ENCODE measurements around the gene MAPK9. TPM values are rescaled to one million over a fixed set of nuclear protein-coding genes. Genes with fewer than 3 reads are reported as not detected.

Gene MAPK9
- total RNA-seq, 1 experiment from 2014 or later, result 44.1 TPM

- no peak overlapping the region for H3K27ac ChIP-seq (ENCODE audit: low read length)
- TF ChIP-seq TCF7L2 (IDR thresholded peaks at IDR 0.05; ENCODE audit: low read depth, low read length), result no peak
- no peak for TF ChIP-seq SIN3A (IDR thresholded peaks at IDR 0.05; ENCODE audit: borderline replicate concordance, insufficient read depth, low read depth, low read length)
- TF ChIP-seq REST (IDR thresholded peaks at IDR 0.05; ENCODE audit: insufficient read depth in 1 of 2, low read depth in 2 of 2, low read length in 1 of 2), result no peak
- TF ChIP-seq CTCF (IDR thresholded peaks at IDR 0.05), result no peak
- no peak for TF ChIP-seq POLR2AphosphoS5 (IDR thresholded peaks at IDR 0.05; ENCODE audit: low read depth, low read length)
- H3K4me3 ChIP-seq (ENCODE audit: low read depth in 2 of 2, low read length in 2 of 2), result no peak overlapping the region
- ATAC-seq (no peak), DNase-seq (ENCODE audit: low read depth, low spot score) (no peak)
- POLR2A ChIA-PET, result no interaction called here
- H3K36me3 ChIP-seq (ENCODE audit: control insufficient read depth, insufficient read depth, low read length), result peaks cover 2% of the 10 kb centered on the region; the same call in 1 of the 2 replicates
- no peaks in the 10 kb centered on the region for H3K4me1 ChIP-seq (ENCODE audit: control insufficient read depth, insufficient read depth, low read length)
- CTCF ChIA-PET, result no interaction called here
- H3K9me3 ChIP-seq (ENCODE audit: control insufficient read depth, insufficient read depth, low read depth, low read length), result no peaks in the 10 kb centered on the region
- no TSS peak for BruUV-seq (replicated peaks)
- H3K27me3 ChIP-seq (ENCODE audit: control insufficient read depth, insufficient read depth, low read length), result no peaks in the 10 kb centered on the region
- intact Hi-C loops (cut with micrococcal nuclease; ENCODE audit: unreplicated experiment), result no loop called here
- in situ Hi-C loops (cut with HindIII; ENCODE audit: low pct_unique_long_range_greater_than_20kb, low sequenced_read_pairs), result no loop called here
Measured at GRCh38 chr5:180235077-180235476, 56.8 kb downstream of the MAPK9 start.

GRCh38 chr5:180234271-180234670, 57.6 kb downstream of the MAPK9 start:
- H3K36me3 ChIP-seq (ENCODE audit: control insufficient read depth, insufficient read depth, low read length), result peaks cover 2% of the 10 kb centered on the region; the same call in 1 of the 2 replicates

GRCh38 chr5:180233729-180234128, 58.2 kb downstream of the MAPK9 start:
- Histone ChIP-seq H3K27me3 (ENCODE audit: control insufficient read depth, insufficient read depth, low read length) (no peaks in the 10 kb centered on the region), H3K9me3 (ENCODE audit: control insufficient read depth, insufficient read depth, low read depth, low read length) (no peaks in the 10 kb centered on the region), H3K36me3 (ENCODE audit: control insufficient read depth, insufficient read depth, low read length) (0 out of 2 replicates have a peak, but pooled peaks cover 2% of the 10 kb centered on the region), H3K4me3 (ENCODE audit: low read depth in 2 of 2, low read length in 2 of 2) (no peak overlapping the region), H3K27ac (ENCODE audit: low read length) (no peak overlapping the region), H3K4me1 (ENCODE audit: control insufficient read depth, insufficient read depth, low read length) (no peaks in the 10 kb centered on the region)
- ChIA-PET POLR2A (no interaction called here), CTCF (no interaction called here)
- DNase-seq (ENCODE audit: low read depth, low spot score), result no peak
- TF ChIP-seq TCF7L2 (IDR thresholded peaks at IDR 0.05; ENCODE audit: low read depth, low read length), result no peak
- TF ChIP-seq POLR2AphosphoS5 (IDR thresholded peaks at IDR 0.05; ENCODE audit: low read depth, low read length), result no peak
- TF ChIP-seq SIN3A (IDR thresholded peaks at IDR 0.05; ENCODE audit: borderline replicate concordance, insufficient read depth, low read depth, low read length), result no peak
- TF ChIP-seq REST (IDR thresholded peaks at IDR 0.05; ENCODE audit: insufficient read depth in 1 of 2, low read depth in 2 of 2, low read length in 1 of 2), result no peak
- TF ChIP-seq CTCF (IDR thresholded peaks at IDR 0.05), result no peak
- in situ Hi-C loops (cut with HindIII; ENCODE audit: low pct_unique_long_range_greater_than_20kb, low sequenced_read_pairs) (no loop called here), intact Hi-C loops (cut with micrococcal nuclease; ENCODE audit: unreplicated experiment) (no loop called here)
- no TSS peak for BruUV-seq (replicated peaks)
- no peak for ATAC-seq

More at GRCh38 chr5:180234271-180234670, 57.6 kb downstream of the MAPK9 start:
- Histone ChIP-seq H3K27ac (ENCODE audit: low read length) (no peak overlapping the region), H3K9me3 (ENCODE audit: control insufficient read depth, insufficient read depth, low read depth, low read length) (no peaks in the 10 kb centered on the region), H3K27me3 (ENCODE audit: control insufficient read depth, insufficient read depth, low read length) (no peaks in the 10 kb centered on the region), H3K4me3 (ENCODE audit: low read depth in 2 of 2, low read length in 2 of 2) (no peak overlapping the region), H3K4me1 (ENCODE audit: control insufficient read depth, insufficient read depth, low read length) (no peaks in the 10 kb centered on the region)
- ChIA-PET CTCF (no interaction called here), POLR2A (no interaction called here)
- ATAC-seq (no peak), DNase-seq (ENCODE audit: low read depth, low spot score) (no peak)
- no TSS peak for BruUV-seq (replicated peaks)
- TF ChIP-seq SIN3A (IDR thresholded peaks at IDR 0.05; ENCODE audit: borderline replicate concordance, insufficient read depth, low read depth, low read length), result no peak
- TF ChIP-seq TCF7L2 (IDR thresholded peaks at IDR 0.05; ENCODE audit: low read depth, low read length), result no peak
- in situ Hi-C loops (cut with HindIII; ENCODE audit: low pct_unique_long_range_greater_than_20kb, low sequenced_read_pairs), result no loop called here
- intact Hi-C loops (cut with micrococcal nuclease; ENCODE audit: unreplicated experiment), result no loop called here

Data from Panc1 (cell line).